IPS-NIHi7 (cell line): ENCODE data around the gene CTNNA2.
A peak's percentile ranks its signal among the peaks of the same experiment; 100 is the strongest.
"Not testable (repeated sequence)": the region's sequence is repeated elsewhere in the genome, so short reads cannot be mapped to it uniquely, and the experiment has no call there.

ENCODE experiments used
- DNase-seq: peaks from one replicate; pipeline ENCODE4 v3.0.0; 2012; ENCODE audit warnings: mixed read lengths; ENCODE audit errors: extremely low spot score

Gene CTNNA2

GRCh38 chr2:80028584-80028983 is 515.7 kb downstream of the CTNNA2 start:
- no peak for DNase-seq

- DNase-seq, result no peak
Observed at GRCh38 chr2:80030135-80030534, 517.3 kb downstream of the CTNNA2 start.

GRCh38 chr2:80032684-80033083 is 519.8 kb downstream of the CTNNA2 start:
- not testable (repeated sequence) for DNase-seq

- no peak for DNase-seq
Observed at GRCh38 chr2:80035749-80036285, 523.0 kb downstream of the CTNNA2 start.

GRCh38 chr2:80037310-80037709 is 524.5 kb downstream of the CTNNA2 start:
- no peak for DNase-seq

- no peak for DNase-seq
Observed at GRCh38 chr2:80040226-80040625, 527.4 kb downstream of the CTNNA2 start.

GRCh38 chr2:80042635-80043034 is 529.8 kb downstream of the CTNNA2 start:
- no peak for DNase-seq

GRCh38 chr2:80048296-80048695 is 535.4 kb downstream of the CTNNA2 start:
- no peak for DNase-seq

- DNase-seq, result no peak
Observed at GRCh38 chr2:80050246-80050645, 537.4 kb downstream of the CTNNA2 start.

GRCh38 chr2:80053522-80054345 is 540.9 kb downstream of the CTNNA2 start:
- DNase-seq, result no peak

GRCh38 chr2:80054346-80054675 is 541.5 kb downstream of the CTNNA2 start:
- DNase-seq, result no peak

GRCh38 chr2:80057956-80058355 is 545.1 kb downstream of the CTNNA2 start:
- DNase-seq, result no peak

GRCh38 chr2:80058562-80058961 is 545.7 kb downstream of the CTNNA2 start:
- peak; percentile 27 for DNase-seq

GRCh38 chr2:80059447-80059846 is 546.6 kb downstream of the CTNNA2 start:
- peak; percentile 19 for DNase-seq

- no peak for DNase-seq
Observed at GRCh38 chr2:80061881-80062280, 549.0 kb downstream of the CTNNA2 start.

- no peak for DNase-seq
Observed at GRCh38 chr2:80062298-80062697, 549.4 kb downstream of the CTNNA2 start.

GRCh38 chr2:80068038-80068731 is 555.3 kb downstream of the CTNNA2 start:
- no peak for DNase-seq

- peak; percentile 20 for DNase-seq
Observed at GRCh38 chr2:80070587-80070986, 557.7 kb downstream of the CTNNA2 start.

- no peak for DNase-seq
Observed at GRCh38 chr2:80071941-80072340, 559.1 kb downstream of the CTNNA2 start.

- DNase-seq, result peak; percentile 79
Observed at GRCh38 chr2:80073134-80073561, 560.3 kb downstream of the CTNNA2 start.

GRCh38 chr2:80074321-80075070 is 561.6 kb downstream of the CTNNA2 start:
- no peak for DNase-seq

- no peak for DNase-seq
Observed at GRCh38 chr2:80075719-80076118, 562.9 kb downstream of the CTNNA2 start.
